Heart left ventricle (tissue), 13 donors: ENCODE measurements around the gene RNF213.

Experiments
- CTCF ChIP-seq, 12 donors: fragments of 200-600 bp; sonication (generic) in 4 of 12; IDR thresholded peaks; one replicate each; pipeline versions ENCODE4 v1.5.0 to v1.8.0; 2018 to 2022; ENCODE audit warnings: antibody characterized with exemption in 12 of 12, mild to moderate bottlenecking in 5 of 12
- POLR2A ChIP-seq, 2 donors: fragments of 450-650 bp; IDR thresholded peaks; one replicate each; pipeline ENCODE4 v1.6.1; 2017; ENCODE audit warnings: antibody characterized with exemption in 2 of 2, mild to moderate bottlenecking in 2 of 2, moderate library complexity in 2 of 2
- donor health status: ischemic (EF 13 %, LVEDD 7.1; RV severe dilation, severe dysfunction).
- donor health status: DM: no; HTN: yes; CAD: no.
- donor health status: DM: no; HTN: no; CAD: no.
- donor health status: ischemic (EF 25% LVEDD 6.9; RV normal size, moderate dysfunction).
- donor health status: ischemic (EF 25% LVEDD 5.7; RV mildly dilated, moderate dysfunction).
- donor health status: ischemic (EF 35%, LVEDD 5.7; RV mildly dilated, moderate dysfunction).
- donor health status: nonischemic (EF 11% LVEDD 7.7; RV severe dilation, severe dysfunction).
- donor health status: DM: yes; HTN: yes; CAD: no.
- donor health status: PGD.
- donor health status: ischemic (EF 29% LVEDD 5.4; RV normal size, mild dysfunction).
- donor health status: nonischemic (EF 23%, LVEDD 6.1; RV moderate dilation, normal function).

- TF ChIP-seq CTCF (IDR thresholded peaks at IDR 0.05) = no peak
- TF ChIP-seq POLR2A (IDR thresholded peaks at IDR 0.05) = no peak
These were observed 119.9 kb downstream of the RNF213 start for GRCh38 chr17:80380555-80381002.
